Activated CD8-positive, alpha-beta memory T cell treated with anti-CD3 and anti-CD28 coated beads, Interleukin-2, amount 10 ng/mL, durations not matched to agents 7 days and 5 days (primary cell): ENCODE results near the gene DYNC2I2. TPM values are rescaled to one million over a fixed set of nuclear protein-coding genes. Genes with fewer than 3 reads are reported as not detected.

Experiments
- ATAC-seq: fragments of 150-1000 bp; cut with Tn5 transposase; one replicate; pipeline ENCODE4 v1.10.0; 2021; ENCODE audit warnings: moderate library complexity
- CTCF ChIA-PET: fragments of 350-600 bp; sonication (Branson Sonifier 250); formaldehyde crosslinking; loops from one replicate; lab custom pipeline; 2021; ENCODE audit warnings: antibody characterized with exemption; lab: Charles Lee
- DNase-seq: peaks from one replicate; pipeline ENCODE4 v3.0.0-alpha.2; 2020
- H3K27ac Mint-ChIP-seq: one replicate; pipeline ENCODE4 v1.8.0; 2021; ENCODE audit warnings: mild to moderate bottlenecking, mixed read lengths
- H3K27me3 Mint-ChIP-seq: one replicate; pipeline ENCODE4 v1.8.0; 2021; ENCODE audit warnings: mixed read lengths
- H3K36me3 Mint-ChIP-seq: one replicate; pipeline ENCODE4 v1.8.0; 2021; ENCODE audit warnings: mild to moderate bottlenecking, mixed read lengths
- H3K4me1 Mint-ChIP-seq: one replicate; pipeline ENCODE4 v1.8.0; 2021; ENCODE audit warnings: mixed read lengths
- H3K4me3 Mint-ChIP-seq: one replicate; pipeline ENCODE4 v1.8.0; 2021; ENCODE audit warnings: mild to moderate bottlenecking, moderate library complexity, mixed read lengths
- H3K9me3 Mint-ChIP-seq: one replicate; pipeline ENCODE4 v1.8.0; 2022; ENCODE audit warnings: low read depth, mixed read lengths
- total RNA-seq, 2 experiments: library from RNA; stranded (reverse); gene quantifications; one replicate each; pipeline ENCODE4 v1.2.3, GENCODE V29; 2021

The DYNC2I2 gene
- total RNA-seq, 2 experiments from 2014 or later = 52.5 to 67.8 TPM

- H3K9me3 Mint-ChIP-seq = no peaks in the 10 kb centered on the region
- H3K4me3 Mint-ChIP-seq = no peak overlapping the region
- H3K27me3 Mint-ChIP-seq = no peaks in the 10 kb centered on the region
- CTCF ChIA-PET = interaction anchor here (1.0 kb wide), 1 partner anchor 225 kb away, joined by 4 read pairs; no protein-coding TSS in a partner anchor
- ATAC-seq (no peak), DNase-seq (no peak)
- peaks cover 2% of the 10 kb centered on the region for H3K4me1 Mint-ChIP-seq
- peaks cover 5% of the 10 kb centered on the region for H3K36me3 Mint-ChIP-seq
- no peak overlapping the region for H3K27ac Mint-ChIP-seq
Measured at GRCh38 chr9:128638580-128638979, 18.1 kb downstream of the DYNC2I2 start.

DNA sequence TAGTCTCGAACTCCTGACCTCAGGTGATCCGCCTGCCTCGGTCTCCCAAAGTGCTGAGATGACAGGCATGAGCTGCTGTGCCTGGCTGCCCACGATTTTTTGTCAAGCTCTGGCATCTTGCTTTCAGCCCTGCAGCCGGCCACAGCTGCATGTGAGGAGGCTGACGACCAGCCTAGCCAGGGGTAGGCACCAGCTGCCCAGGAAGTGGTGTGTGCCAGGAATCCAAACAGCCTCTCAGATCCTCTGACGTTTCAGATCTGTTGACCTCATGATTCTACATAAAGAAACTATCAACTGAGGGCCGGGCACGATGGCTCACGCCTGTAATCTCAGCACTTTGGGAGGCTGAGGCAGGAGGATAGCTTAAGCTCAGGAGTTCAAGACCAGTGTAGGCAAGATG is 19.0 kb downstream of the DYNC2I2 start:
- no peak for ATAC-seq
- H3K4me1 Mint-ChIP-seq = no peaks in the 10 kb centered on the region

GRCh38 chr9:128636556-128637530 is 19.8 kb downstream of the DYNC2I2 start:
- Mint-ChIP-seq H3K27ac (no peak overlapping the region), H3K27me3 (no peaks in the 10 kb centered on the region), H3K9me3 (no peaks in the 10 kb centered on the region), H3K4me1 (no peaks in the 10 kb centered on the region), H3K36me3 (peaks cover 17% of the 10 kb centered on the region), H3K4me3 (no peak overlapping the region)
- DNase-seq = no peak
- CTCF ChIA-PET = no interaction called here
- ATAC-seq = no peak

More for the DNA sequence above, 19.0 kb downstream of the DYNC2I2 start:
- Mint-ChIP-seq H3K27me3 (no peaks in the 10 kb centered on the region), H3K4me3 (no peak overlapping the region), H3K36me3 (peaks cover 11% of the 10 kb centered on the region), H3K9me3 (no peaks in the 10 kb centered on the region), H3K27ac (no peak overlapping the region)
- no peak for DNase-seq
- CTCF ChIA-PET = no interaction called here

GRCh38 chr9:128636024-128636390 is 20.6 kb downstream of the DYNC2I2 start:
- H3K27ac Mint-ChIP-seq = no peak overlapping the region
- CTCF ChIA-PET = no interaction called here
- no peaks in the 10 kb centered on the region for H3K27me3 Mint-ChIP-seq
- no peaks in the 10 kb centered on the region for H3K4me1 Mint-ChIP-seq
- DNase-seq = no peak
- H3K9me3 Mint-ChIP-seq = no peaks in the 10 kb centered on the region
- ATAC-seq = no peak
- H3K36me3 Mint-ChIP-seq = peaks cover 19% of the 10 kb centered on the region
- H3K4me3 Mint-ChIP-seq = no peak overlapping the region

DNA sequence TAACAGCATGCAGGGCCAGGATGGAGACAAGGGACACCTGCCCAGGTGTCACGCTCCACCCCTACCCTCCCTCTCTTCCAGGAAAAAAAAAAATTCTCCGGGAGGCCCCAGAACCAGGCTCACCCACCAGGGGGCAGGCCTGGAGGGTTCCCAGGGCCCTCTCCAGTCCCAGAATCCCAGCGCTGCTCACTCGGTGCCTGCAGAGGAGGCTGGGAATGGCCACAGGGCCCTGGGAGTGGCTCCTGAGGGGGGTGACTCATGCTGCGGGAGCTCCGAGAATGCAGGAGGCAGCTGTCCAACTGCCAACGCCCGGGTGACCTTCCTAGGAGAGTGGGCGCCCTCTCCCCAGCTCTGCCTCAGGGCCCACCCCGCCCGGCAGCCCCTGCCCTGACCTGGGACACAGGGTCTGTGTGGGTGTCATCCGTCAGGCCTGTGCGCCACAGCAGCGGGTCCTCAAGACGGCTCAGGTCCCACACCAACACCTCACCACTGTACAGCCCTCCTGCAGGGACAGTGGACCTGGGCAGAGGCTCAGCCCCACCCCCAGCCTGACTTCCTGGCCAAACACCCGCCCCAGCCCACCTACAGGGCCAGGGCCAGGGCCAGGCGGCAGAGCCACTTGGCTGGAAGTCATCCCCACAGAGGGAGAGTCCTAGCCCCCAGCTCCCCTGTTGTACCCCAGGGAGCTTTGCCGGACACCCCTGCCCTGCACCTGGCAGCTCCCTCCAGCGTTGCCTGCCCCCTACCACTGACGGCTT is 21.2 kb downstream of the DYNC2I2 start:
- no peaks in the 10 kb centered on the region for H3K4me1 Mint-ChIP-seq
- DNase-seq (no peak), ATAC-seq (no peak)
- no peak overlapping the region for H3K4me3 Mint-ChIP-seq
- H3K9me3 Mint-ChIP-seq = no peaks in the 10 kb centered on the region
- no peak overlapping the region for H3K27ac Mint-ChIP-seq
- peaks cover 19% of the 10 kb centered on the region for H3K36me3 Mint-ChIP-seq
- H3K27me3 Mint-ChIP-seq = no peaks in the 10 kb centered on the region
- CTCF ChIA-PET = no interaction called here

- H3K27me3 Mint-ChIP-seq = no peaks in the 10 kb centered on the region
- H3K4me3 Mint-ChIP-seq = no peak overlapping the region
- peaks cover 19% of the 10 kb centered on the region for H3K36me3 Mint-ChIP-seq
- CTCF ChIA-PET = no interaction called here
- no peak overlapping the region for H3K27ac Mint-ChIP-seq
- no peak for ATAC-seq
- no peak for DNase-seq
- H3K4me1 Mint-ChIP-seq = no peaks in the 10 kb centered on the region
- no peaks in the 10 kb centered on the region for H3K9me3 Mint-ChIP-seq
Measured at GRCh38 chr9:128634651-128635262, 21.9 kb downstream of the DYNC2I2 start.

DNA sequence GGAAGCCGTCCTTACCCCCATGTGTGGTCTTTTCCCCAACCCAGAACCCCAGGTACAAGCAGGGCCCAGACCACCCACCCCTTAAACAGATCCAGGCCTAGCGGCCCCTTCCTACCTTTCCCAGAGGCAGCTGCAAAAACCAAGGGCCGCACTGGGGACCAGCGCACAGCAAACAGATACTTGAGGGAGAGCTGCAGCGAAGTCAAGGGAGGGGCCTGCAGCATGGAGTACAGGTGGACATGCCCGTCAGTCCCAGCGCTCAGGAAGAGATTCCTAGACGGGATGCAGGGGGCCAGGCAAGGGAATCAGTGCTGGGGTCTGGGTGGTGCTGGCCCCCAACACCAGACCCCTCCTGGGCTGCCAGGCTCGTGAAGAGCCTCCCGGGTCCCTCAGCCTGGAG is 22.5 kb downstream of the DYNC2I2 start:
- Mint-ChIP-seq H3K36me3 (peaks cover 18% of the 10 kb centered on the region), H3K9me3 (no peaks in the 10 kb centered on the region), H3K4me1 (no peaks in the 10 kb centered on the region), H3K27me3 (no peaks in the 10 kb centered on the region), H3K27ac (no peak overlapping the region), H3K4me3 (no peak overlapping the region)
- CTCF ChIA-PET = interaction anchor here (1.2 to 1.5 kb wide), 2 partner anchors 13 to 294 kb away, joined by 3 to 4 read pairs; no protein-coding TSS in a partner anchor
- ATAC-seq (no peak), DNase-seq (no peak)

- Mint-ChIP-seq H3K27ac (no peak overlapping the region), H3K4me3 (no peak overlapping the region), H3K27me3 (no peaks in the 10 kb centered on the region), H3K36me3 (peaks cover 19% of the 10 kb centered on the region), H3K9me3 (no peaks in the 10 kb centered on the region), H3K4me1 (no peaks in the 10 kb centered on the region)
- no peak for ATAC-seq
- DNase-seq = no peak
- CTCF ChIA-PET = interaction anchor here (1.2 to 1.5 kb wide), 3 partner anchors 13 to 294 kb away, joined by 3 to 4 read pairs (median 4); no protein-coding TSS in a partner anchor
Measured at GRCh38 chr9:128633601-128634000, 23.0 kb downstream of the DYNC2I2 start.

DNA sequence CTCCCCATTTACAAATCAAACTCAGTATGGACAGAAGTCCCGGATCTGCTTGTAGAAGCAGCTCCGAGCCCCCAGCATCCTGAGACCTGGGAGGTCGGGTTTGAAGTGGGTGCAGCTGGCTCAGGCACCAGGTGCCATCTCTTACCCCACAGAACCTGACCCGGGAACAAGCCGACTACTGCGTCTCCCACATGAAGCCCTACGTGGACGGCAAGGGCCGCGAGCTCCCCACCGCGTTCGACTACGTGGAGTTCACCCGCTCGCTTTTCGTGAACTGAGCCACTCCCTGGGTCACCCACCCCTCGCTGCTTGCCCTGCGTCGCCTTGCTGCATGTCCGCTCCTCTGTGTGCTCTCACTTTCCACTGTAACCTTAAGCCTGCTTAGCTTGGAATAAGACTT is 23.6 kb downstream of the DYNC2I2 start:
- Mint-ChIP-seq H3K27me3 (no peaks in the 10 kb centered on the region), H3K27ac (no peak overlapping the region), H3K4me3 (no peak overlapping the region), H3K4me1 (no peaks in the 10 kb centered on the region), H3K9me3 (no peaks in the 10 kb centered on the region), H3K36me3 (peaks cover 19% of the 10 kb centered on the region)
- no peak for DNase-seq
- ATAC-seq = no peak
- CTCF ChIA-PET = interaction anchor here (1.2 to 1.5 kb wide), 3 partner anchors 12 to 295 kb away, joined by 3 to 4 read pairs (median 4); no protein-coding TSS in a partner anchor

GRCh38 chr9:128632486-128632885 is 24.2 kb downstream of the DYNC2I2 start:
- Mint-ChIP-seq H3K27ac (no peak overlapping the region), H3K36me3 (peaks cover 23% of the 10 kb centered on the region), H3K4me3 (no peak overlapping the region), H3K4me1 (no peaks in the 10 kb centered on the region), H3K27me3 (no peaks in the 10 kb centered on the region), H3K9me3 (no peaks in the 10 kb centered on the region)
- no peak for ATAC-seq
- DNase-seq = no peak
- CTCF ChIA-PET = interaction anchor here (1.2 kb wide), 1 partner anchor 213 kb away, joined by 4 read pairs; no protein-coding TSS in a partner anchor

DNA sequence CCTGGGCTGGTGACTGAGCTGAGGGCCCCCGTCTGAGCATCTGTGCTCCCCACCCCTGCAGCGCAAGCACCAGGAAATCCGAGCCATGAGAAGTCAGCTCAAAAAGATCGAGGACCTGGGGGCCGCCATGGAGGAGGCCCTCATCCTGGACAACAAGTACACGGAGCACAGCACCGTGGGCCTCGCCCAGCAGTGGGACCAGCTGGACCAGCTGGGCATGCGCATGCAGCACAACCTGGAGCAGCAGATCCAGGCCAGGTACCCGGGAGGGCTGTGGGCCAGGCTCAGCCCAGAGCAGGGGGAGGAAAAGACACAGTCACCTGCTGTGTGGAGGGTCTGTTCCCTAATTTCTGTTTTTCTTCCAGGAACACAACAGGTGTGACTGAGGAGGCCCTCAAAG is 24.6 kb downstream of the DYNC2I2 start:
- peaks cover 23% of the 10 kb centered on the region for H3K36me3 Mint-ChIP-seq
- H3K4me1 Mint-ChIP-seq = no peaks in the 10 kb centered on the region
- no peak overlapping the region for H3K4me3 Mint-ChIP-seq
- no peaks in the 10 kb centered on the region for H3K9me3 Mint-ChIP-seq
- CTCF ChIA-PET = no interaction called here
- no peak for DNase-seq
- ATAC-seq = no peak
- H3K27ac Mint-ChIP-seq = no peak overlapping the region
- H3K27me3 Mint-ChIP-seq = no peaks in the 10 kb centered on the region

- CTCF ChIA-PET = no interaction called here
- Mint-ChIP-seq H3K9me3 (no peaks in the 10 kb centered on the region), H3K36me3 (peaks cover 24% of the 10 kb centered on the region), H3K27me3 (no peaks in the 10 kb centered on the region), H3K4me3 (no peak overlapping the region), H3K27ac (no peak overlapping the region), H3K4me1 (no peaks in the 10 kb centered on the region)
- ATAC-seq (no peak), DNase-seq (no peak)
Measured at GRCh38 chr9:128631636-128632035, 25.0 kb downstream of the DYNC2I2 start.

DNA sequence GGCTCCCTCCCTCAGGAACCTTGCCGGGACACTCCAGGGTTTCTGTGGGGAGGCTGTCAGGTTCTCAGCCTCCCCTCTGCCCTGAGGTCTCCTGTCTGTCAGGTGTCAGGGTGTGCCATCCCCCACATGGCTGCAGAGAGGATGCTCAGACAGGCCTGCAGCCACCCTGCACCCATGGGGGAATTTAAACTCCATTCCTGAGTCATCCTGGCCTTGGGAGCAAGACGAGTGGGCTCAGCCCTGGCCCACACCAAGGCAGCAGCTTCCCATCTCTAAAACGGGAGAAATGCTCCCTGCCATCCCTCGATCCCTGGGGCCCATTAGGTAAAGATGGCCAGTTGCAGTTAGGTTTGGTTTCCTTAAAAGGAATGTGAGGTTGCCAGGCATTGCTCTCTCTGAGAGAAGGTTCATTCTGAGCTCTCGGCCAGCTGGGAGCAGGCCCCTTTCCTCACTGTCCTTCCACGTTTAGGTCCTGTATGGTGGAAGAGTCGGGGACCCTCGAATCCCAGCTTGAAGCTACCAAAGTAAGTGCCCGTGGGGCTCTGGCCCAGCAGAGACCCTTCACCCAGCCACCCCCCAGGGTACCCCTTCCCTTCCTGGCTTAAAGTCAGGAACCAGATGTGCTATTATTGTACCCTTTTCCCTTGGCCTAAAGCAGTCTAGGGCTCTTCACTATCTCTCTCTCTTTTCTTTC is 26.6 kb downstream of the DYNC2I2 start:
- ATAC-seq (no peak), DNase-seq (no peak)
- no peak overlapping the region for H3K27ac Mint-ChIP-seq
- peaks cover 36% of the 10 kb centered on the region for H3K36me3 Mint-ChIP-seq
- no peak overlapping the region for H3K4me3 Mint-ChIP-seq
- no peaks in the 10 kb centered on the region for H3K4me1 Mint-ChIP-seq
- H3K9me3 Mint-ChIP-seq = no peaks in the 10 kb centered on the region
- no peaks in the 10 kb centered on the region for H3K27me3 Mint-ChIP-seq
- CTCF ChIA-PET = no interaction called here
